ENCODE measurements around the gene SMIM10L2A. TPM values are rescaled to one million over a fixed set of nuclear protein-coding genes. Genes with fewer than 3 reads are reported as not detected.
"Not testable (repeated sequence)": the region's sequence is repeated elsewhere in the genome, so short reads cannot be mapped to it uniquely, and the experiment has no call there.

Gene SMIM10L2A
- total RNA-seq, 3 donors from 2014 or later = 0.39 to 1.1 (median 0.58) TPM

DNA sequence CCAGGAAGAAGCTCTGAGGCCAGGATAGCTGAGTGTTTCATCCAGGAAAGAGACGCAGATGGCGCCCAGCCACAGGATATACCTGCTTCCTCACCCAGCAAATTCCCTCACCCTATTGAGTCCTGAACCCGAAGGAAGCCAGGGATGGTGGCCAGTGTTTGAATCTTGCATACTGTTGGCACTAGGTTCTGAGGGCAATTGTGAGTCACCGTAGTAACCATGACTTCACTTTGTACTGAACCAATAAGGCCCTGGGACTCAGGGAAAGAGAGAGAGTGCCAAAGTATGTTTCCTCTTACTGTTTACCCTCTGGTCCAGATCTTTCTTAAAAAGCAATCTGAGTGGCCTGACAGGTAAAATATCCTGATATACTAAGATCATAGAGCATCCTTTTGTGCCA lies 25.6 kb upstream of the SMIM10L2A start:
- intact Hi-C loops (cut with DNase I, micrococcal nuclease) = no loop called here
- H3K9me3 ChIP-seq = no peaks in the 10 kb centered on the region
- no peaks in the 10 kb centered on the region for H3K4me1 ChIP-seq (ENCODE audit: low read depth)
- no peak overlapping the region for H3K4me3 ChIP-seq
- TF ChIP-seq CTCF (IDR thresholded peaks at IDR 0.05) = no peak
- ATAC-seq (no peak), DNase-seq (no peak)
- H3K36me3 ChIP-seq (ENCODE audit: low read depth) = no peaks in the 10 kb centered on the region

- Histone ChIP-seq H3K4me3 (no peak overlapping the region), H3K4me1 (ENCODE audit: low read depth) (no peaks in the 10 kb centered on the region), H3K36me3 (ENCODE audit: low read depth) (no peaks in the 10 kb centered on the region), H3K9me3 (no peaks in the 10 kb centered on the region)
- no peak for TF ChIP-seq CTCF (IDR thresholded peaks at IDR 0.05)
- intact Hi-C loops (cut with DNase I, micrococcal nuclease) = no loop called here
- no peak for ATAC-seq
- no peak for DNase-seq
Measured at GRCh38 chrX:135396566-135396965, 25.2 kb upstream of the SMIM10L2A start.

DNA sequence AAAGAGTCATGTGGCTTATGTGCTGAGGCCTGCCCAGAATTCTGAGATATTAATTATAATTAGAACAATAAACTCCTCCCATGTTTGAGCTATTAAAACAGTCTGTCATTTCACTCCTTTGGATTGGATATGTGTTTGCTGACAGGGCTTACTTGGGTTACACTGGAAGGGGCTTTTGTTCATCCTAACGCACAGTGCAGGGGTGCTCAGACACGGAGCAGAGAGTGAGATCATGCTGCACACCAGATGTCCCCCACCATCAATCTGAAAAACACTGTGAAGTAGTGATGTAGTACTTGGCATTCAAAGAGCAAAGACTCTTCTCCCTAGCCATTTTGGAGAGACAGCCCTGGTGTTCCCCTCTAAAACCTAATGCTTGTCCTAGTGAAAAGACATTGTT lies 24.1 kb upstream of the SMIM10L2A start:
- TF ChIP-seq CTCF (IDR thresholded peaks at IDR 0.05) = no peak
- no peak for ATAC-seq

DNA sequence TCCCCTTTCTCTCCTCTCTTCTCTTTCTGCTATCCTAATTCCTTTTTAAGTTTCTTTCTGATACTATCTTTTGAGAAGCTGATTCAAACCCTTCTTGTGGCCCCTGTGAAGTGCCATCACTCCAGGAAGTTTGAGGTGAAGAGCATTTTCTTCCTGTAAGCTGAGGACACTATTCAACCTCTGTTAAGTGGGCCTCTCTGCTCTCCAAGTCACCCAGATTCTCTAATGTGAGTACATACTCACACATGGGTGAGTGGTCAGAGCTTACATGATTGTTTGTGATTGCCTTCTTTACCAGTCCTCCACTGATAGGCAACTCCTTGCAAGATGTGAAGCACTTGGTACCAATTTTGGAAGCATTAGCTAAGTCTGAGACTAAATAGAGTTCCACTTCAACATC lies 18.4 kb upstream of the SMIM10L2A start:
- no peak for DNase-seq
- intact Hi-C loops (cut with DNase I, micrococcal nuclease) = no loop called here
- no peak overlapping the region for H3K4me3 ChIP-seq
- no peaks in the 10 kb centered on the region for H3K36me3 ChIP-seq (ENCODE audit: low read depth)
- H3K9me3 ChIP-seq = no peaks in the 10 kb centered on the region
- no peaks in the 10 kb centered on the region for H3K4me1 ChIP-seq (ENCODE audit: low read depth)
- no peak for ATAC-seq
- no peak for TF ChIP-seq CTCF (IDR thresholded peaks at IDR 0.05)

More for the DNA sequence above, 24.1 kb upstream of the SMIM10L2A start:
- H3K9me3 ChIP-seq = no peaks in the 10 kb centered on the region
- intact Hi-C loops (cut with DNase I, micrococcal nuclease) = no loop called here
- no peak overlapping the region for H3K4me3 ChIP-seq
- no peaks in the 10 kb centered on the region for H3K4me1 ChIP-seq (ENCODE audit: low read depth)
- no peak for DNase-seq
- no peaks in the 10 kb centered on the region for H3K36me3 ChIP-seq (ENCODE audit: low read depth)

DNA sequence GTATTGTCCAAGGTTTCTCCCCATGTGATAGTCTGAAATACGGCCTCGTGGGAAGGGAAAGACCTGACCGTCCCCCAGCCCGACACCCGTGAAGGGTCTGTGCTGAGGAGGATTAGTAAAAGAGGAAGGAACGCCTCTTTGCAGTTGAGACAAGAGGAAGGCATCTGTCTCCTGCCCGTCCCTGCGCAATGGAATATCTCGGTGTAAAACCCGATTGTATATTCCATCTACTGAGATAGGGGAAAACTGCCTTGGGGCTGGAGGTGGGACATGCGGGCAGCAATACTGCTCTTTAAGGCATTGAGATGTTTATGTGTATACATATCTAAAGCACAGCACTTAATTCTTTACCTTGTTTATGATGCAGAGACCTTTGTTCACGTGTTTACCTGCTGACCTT lies 15.3 kb upstream of the SMIM10L2A start:
- H3K9me3 ChIP-seq; intact Hi-C loops (cut with DNase I, micrococcal nuclease); H3K4me1 ChIP-seq (ENCODE audit: low read depth); ATAC-seq; H3K36me3 ChIP-seq (ENCODE audit: low read depth); DNase-seq; H3K4me3 ChIP-seq: not testable (repeated sequence)

GRCh38 chrX:135408794-135409193 lies 12.9 kb upstream of the SMIM10L2A start:
- no peak for DNase-seq
- intact Hi-C loops (cut with DNase I, micrococcal nuclease) = no loop called here
- no peaks in the 10 kb centered on the region for H3K9me3 ChIP-seq
- no peak overlapping the region for H3K4me3 ChIP-seq
- no peaks in the 10 kb centered on the region for H3K36me3 ChIP-seq (ENCODE audit: low read depth)
- ATAC-seq = no peak
- no peaks in the 10 kb centered on the region for H3K4me1 ChIP-seq (ENCODE audit: low read depth)
- no peak for TF ChIP-seq CTCF (IDR thresholded peaks at IDR 0.05)

Measured in mucosa of descending colon (tissue), 3 donors.